IMR-90 (cell line): ENCODE data around the gene ANO10.

Source experiments
- CEBPB ChIP-seq: IDR thresholded peaks from 2 replicates; pipeline ENCODE4 v1.6.1; 2012; ENCODE audit warnings: low read depth, low read length, improper control_type of control experiment
- CTCF ChIP-seq: conservative IDR thresholded peaks from 2 replicates; pipeline ENCODE4 v1.5.1; 2012; ENCODE audit warnings: mild to moderate bottlenecking, low read depth, low read length, improper control_type of control experiment
- ELK1 ChIP-seq: fragments of 150-350 bp; IDR thresholded peaks from 2 replicates; pipeline ENCODE4 v1.6.1; 2016; ENCODE audit warnings: low read depth, mild to moderate bottlenecking, low read length, moderate library complexity, borderline replicate concordance
- FOS ChIP-seq: fragments of 150-350 bp; IDR thresholded peaks from 2 replicates; pipeline ENCODE4 v1.6.1; 2016; ENCODE audit warnings: low read depth, low read length
- MAFK ChIP-seq: IDR thresholded peaks from 2 replicates; pipeline ENCODE4 v1.6.1; 2012; ENCODE audit warnings: low read depth, low read length, improper control_type of control experiment
- MAZ ChIP-seq: IDR thresholded peaks from 2 replicates; pipeline ENCODE4 v1.6.1; 2012; ENCODE audit warnings: low read depth, mild to moderate bottlenecking, low read length, improper control_type of control experiment, moderate library complexity, borderline replicate concordance
- MXI1 ChIP-seq: IDR thresholded peaks from 2 replicates; pipeline ENCODE4 v1.6.1; 2012; ENCODE audit warnings: low read depth, mild to moderate bottlenecking, low read length, moderate library complexity, borderline replicate concordance
- NFE2L2 ChIP-seq: fragments of 150-350 bp; IDR thresholded peaks from 2 replicates; pipeline ENCODE4 v1.6.1; 2016; ENCODE audit warnings: low read depth, mild to moderate bottlenecking, low read length
- POLR2A ChIP-seq: IDR thresholded peaks from 2 replicates; pipeline ENCODE4 v1.6.1; 2012; ENCODE audit warnings: mild to moderate bottlenecking, low read depth, low read length
- RCOR1 ChIP-seq: IDR thresholded peaks from 2 replicates; pipeline ENCODE4 v1.6.1; 2012; ENCODE audit warnings: mild to moderate bottlenecking, low read length, improper control_type of control experiment; ENCODE audit not compliant: insufficient replicate concordance
- RFX5 ChIP-seq: IDR thresholded peaks from 2 replicates; pipeline ENCODE4 v1.8.0; 2012; ENCODE audit warnings: low read depth, mild to moderate bottlenecking, low read length, moderate library complexity
- SMC3 ChIP-seq: fragments of 150-350 bp; IDR thresholded peaks from 2 replicates; pipeline ENCODE4 v1.6.1; 2016; ENCODE audit warnings: low read depth, mild to moderate bottlenecking, antibody characterized with exemption, low read length, moderate library complexity
- TF ChIP-seq, protein P1 (sequence below): fragments of 150-350 bp; IDR thresholded peaks from 2 replicates; pipeline ENCODE4 v1.6.1; 2017; ENCODE audit warnings: mild to moderate bottlenecking, antibody characterized with exemption, low read length, low read depth

DNA sequence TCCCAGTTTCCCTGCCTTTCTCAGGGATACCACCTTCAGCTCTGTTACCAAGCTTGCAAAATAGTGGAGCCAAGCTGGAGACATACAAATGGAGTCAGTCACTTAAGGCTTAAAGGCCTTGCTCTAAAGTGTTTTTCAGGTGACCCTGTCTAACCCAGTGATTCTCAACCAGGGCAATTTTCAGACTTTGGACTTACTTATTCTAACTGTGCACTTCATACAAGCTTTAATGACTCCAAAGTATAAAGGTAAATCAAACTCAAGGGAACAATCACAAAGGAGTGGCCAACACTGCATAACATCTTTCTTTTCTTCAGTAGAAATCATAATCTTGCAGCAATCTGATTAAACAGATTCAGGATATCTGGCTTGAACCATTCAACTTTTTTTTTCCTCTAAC is 9.4 kb downstream of the ANO10 start:
- no peak for TF ChIP-seq MXI1
- no peak for TF ChIP-seq CTCF
- TF ChIP-seq, protein P1, sequence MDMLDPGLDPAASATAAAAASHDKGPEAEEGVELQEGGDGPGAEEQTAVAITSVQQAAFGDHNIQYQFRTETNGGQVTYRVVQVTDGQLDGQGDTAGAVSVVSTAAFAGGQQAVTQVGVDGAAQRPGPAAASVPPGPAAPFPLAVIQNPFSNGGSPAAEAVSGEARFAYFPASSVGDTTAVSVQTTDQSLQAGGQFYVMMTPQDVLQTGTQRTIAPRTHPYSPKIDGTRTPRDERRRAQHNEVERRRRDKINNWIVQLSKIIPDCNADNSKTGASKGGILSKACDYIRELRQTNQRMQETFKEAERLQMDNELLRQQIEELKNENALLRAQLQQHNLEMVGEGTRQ, result no peak
- no peak for TF ChIP-seq MAFK
- TF ChIP-seq POLR2A, result no peak
- TF ChIP-seq CEBPB, result no peak
- TF ChIP-seq MAZ, result no peak
- TF ChIP-seq ELK1, result no peak
- TF ChIP-seq FOS, result no peak
- no peak for TF ChIP-seq RCOR1
- TF ChIP-seq SMC3, result no peak
- no peak for TF ChIP-seq RFX5
- no peak for TF ChIP-seq NFE2L2
